GM19043 (cell line): ENCODE data around the gene MRPS24.
"Not testable (repeated sequence)": the region's sequence is repeated elsewhere in the genome, so short reads cannot be mapped to it uniquely, and the experiment has no call there.

Source experiments
- ATAC-seq: cut with Tn5 transposase; IDR thresholded peaks from one replicate; pipeline ENCODE4 v1.9.1; 2021; ENCODE audit warnings: low read depth; ENCODE audit not compliant: unreplicated experiment

MRPS24 gene

DNA sequence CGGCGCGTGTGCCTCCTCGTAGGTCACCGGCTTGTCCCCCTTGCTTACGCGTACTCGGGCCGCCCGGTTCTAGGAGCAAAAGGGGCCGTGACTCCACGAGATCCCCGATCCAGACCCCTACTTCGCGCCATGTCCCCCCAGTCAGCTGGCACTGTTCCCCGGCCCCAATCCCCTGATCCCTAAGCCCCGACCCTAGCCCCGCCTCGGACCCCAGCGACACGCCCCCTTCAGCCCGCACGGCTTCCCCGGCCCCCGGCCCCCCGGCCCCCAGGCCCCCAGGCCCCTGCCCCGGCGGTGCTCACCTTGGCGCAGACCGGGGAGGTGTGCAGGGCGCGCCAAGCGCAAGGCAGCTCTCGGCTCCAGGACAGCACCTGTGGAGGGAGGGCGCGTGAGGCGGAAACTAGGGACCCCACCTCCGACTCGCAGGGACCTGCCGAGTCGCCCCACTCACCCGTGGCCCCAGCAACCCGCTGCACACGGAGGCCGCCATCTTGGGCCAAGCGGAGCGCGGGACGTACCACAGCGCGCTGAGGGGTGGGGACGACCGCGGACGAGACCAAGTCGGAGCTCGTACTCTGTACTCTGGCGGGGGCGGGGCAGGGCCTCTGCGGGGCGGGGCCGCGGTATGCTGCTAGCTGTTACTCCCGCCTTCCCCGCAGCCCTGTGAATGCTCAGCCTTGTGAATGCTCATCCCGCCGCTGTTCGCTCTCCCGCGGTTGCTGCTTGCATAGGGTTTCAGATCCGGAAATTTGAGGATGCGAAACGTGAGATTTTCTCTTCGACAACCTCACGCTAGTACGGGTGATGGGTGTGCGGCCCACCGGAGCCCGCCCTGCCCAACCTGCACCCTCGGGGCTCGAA is at the start of gene MRPS24:
TSS of gene MRPS24 (minus strand) at position 512 of the 861 bp plus-strand sequence. CDS start at position 490, 22 bp downstream.
- peak; percentile 95 for ATAC-seq

DNA sequence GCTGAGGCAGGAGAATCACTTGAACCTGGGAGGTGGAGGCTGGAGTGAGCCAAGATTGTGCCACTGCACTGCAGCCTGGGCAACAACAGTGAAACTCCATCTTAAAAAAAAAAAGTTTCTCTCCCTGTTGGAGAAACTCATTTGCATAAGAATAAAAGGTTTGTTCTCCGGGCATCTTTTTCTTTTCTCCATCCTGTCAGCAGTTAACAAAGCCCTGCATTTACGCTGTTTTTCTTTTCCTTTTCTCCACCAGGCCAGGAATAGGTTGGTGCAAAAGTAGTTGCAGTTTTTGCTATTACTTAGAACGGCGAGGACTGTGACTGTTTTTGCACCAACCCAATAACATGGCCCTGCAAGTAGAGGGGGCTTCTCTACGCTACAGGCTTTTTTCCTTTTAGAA is 46.6 kb upstream of the MRPS24 start:
- no peak for ATAC-seq

DNA sequence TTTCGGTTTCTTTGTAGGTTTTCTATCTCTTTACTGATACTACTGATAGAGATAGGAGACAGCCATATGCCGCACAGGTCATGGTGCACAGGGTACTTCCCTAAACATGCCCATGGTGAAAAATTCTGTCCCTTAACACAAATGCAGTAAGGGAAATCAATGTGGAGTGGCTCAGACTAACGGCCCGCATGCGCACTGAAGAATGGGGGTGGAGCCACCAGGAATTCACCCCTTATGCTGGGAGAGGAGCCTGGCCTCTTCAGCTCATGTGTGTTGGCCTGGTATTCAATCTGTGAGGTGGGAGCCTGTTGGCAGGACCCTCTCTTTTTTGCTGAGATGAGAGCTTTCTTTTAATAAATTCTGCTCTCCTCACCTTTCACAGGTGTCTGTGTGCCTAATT is 45.5 kb upstream of the MRPS24 start:
- no peak for ATAC-seq

DNA sequence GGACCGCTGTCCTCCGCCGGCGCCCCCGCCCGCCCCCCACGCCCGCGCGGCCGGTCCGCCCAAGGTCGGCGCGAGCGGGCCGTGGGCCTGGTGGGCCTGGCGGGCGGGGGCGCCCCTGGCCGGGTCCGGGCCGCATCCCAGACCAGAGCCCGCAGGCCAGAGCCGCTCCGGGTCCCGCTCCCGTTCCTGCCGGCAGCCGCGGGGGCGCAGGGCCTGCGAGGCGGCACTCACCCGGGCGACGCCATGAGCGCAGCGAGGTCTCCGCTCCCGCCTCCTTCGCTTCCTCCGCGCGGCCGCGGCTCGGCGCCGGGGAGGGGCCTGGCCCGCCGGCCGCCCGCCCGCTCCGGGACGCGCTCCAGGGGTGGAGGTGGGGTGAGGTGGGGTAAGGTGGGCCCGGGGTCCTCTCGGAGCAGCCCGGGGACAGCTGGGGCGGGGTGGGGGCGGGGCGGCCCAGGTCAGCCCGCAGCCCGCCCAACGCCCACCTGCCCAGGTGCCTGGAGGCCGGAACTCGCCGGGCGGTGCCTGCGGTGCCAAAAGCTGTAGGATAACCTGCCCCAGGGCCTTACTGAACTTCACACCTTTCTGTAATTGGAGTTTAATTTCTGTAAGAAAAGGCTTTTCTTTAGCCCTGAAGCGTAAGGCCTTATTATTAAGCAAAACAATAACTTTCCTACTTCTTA is 37.2 kb upstream of the MRPS24 start, which contains the start of gene URGCP:
TSS of gene URGCP (minus strand) at position 266 of the 680 bp plus-strand sequence. CDS start at position 245, 21 bp downstream.
- peak; percentile 75 for ATAC-seq

DNA sequence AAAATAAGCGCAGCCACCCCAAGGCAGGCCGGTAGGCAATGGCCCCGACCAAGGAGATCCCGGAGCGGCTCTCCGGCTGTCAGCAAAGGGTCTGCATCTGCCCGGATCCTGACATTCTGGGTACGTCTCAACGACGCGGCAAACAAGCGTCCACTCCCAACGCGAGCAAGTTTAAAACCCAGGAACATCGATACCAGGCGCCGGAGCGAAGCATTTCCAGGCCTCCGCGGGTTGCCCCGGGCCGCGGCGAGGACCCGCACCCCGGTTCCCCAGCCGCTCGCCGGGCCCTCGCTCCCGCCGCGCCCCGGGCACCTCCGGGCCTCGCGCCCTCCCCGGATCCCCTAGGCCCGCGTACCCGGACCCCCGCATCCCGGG is 36.6 kb upstream of the MRPS24 start:
- ATAC-seq: peak; percentile 35

DNA sequence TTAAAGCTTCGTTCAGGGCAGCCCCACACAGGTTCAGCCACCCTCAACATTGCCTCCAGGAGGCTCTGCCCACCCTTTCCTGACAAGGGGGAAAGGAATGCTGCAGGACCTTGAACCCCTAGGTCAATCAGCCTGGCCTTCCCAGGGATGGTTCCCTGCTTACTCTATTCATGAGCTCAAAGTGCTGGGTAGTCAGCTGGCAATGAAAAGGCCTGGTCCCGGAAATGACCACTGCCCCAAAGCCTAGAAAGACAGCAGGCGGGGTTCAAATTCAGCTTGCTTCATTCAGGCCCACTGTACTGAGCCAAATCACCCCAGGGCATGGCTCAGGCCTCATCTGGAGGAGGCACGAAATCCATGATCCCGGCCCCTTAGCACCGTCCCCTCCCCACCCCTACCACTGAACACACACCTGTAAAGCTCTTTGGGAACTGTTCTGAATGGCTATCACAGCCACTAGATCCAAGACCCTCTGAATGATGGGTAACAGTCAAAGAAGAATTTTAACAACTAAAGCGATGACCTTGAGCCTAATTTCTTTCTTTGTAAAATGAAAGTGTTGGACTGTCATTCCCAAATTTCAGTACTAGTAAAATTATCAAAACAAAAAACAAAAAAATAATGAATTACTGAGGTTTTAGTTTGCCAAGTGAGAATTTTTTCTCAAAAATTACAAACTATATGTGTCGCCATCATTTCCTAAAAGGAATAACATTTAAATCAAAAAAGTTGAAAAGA is 36.1 kb upstream of the MRPS24 start:
- no peak for ATAC-seq

DNA sequence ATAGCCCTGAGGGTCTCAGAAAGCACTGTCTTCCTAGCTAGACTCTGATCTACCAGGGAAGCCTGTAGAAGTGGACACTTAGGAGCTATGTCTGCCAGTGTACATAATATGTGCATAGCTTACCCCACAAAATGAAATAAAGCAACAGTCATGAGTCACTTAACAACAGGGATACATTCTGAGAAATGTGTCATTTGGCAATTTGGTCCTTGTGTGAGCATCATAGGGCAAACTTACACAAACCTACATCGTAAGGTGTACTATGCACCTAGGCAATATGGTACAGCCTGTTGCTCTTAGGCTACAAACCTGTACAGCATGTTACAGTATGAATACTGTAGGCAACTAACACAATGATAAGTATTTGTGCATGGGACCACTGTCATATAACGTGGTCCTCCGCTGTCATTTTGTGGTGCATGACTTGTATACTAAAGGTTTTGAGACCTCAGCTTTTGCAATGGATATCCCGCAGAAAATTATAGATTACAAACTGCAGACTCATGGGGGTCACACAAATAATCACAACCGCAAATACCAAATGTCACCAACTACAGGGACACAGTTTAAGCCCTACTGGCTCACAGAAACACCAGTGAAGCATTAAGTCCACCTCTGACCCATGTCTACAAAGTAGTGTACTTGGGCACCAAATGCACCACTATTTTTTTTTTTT is 35.4 kb upstream of the MRPS24 start:
- ATAC-seq: no peak

DNA sequence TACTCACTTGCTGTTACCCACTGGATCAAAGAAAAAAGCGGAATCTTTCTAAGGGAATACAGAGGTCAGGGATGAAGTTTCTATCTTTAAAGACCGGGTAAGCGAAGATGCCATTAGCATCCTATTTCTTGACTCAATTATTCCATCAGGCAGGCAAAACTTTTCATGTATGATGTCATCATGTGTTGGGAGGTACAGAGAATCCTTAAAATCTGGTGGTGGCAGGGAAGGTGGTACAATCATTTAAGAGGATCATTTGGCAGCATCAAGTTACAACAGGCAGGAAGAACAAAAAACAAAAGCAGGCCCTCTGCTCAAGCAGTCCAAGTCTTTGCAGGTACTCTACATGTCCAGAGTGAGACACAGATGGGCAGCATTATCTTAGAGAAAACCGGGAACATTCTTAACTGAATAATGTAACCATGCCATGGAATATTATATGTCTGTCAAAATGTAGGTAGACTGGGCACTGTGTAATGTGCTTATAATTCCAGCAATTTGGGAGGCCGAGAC is 33.3 kb upstream of the MRPS24 start:
- no peak for ATAC-seq

DNA sequence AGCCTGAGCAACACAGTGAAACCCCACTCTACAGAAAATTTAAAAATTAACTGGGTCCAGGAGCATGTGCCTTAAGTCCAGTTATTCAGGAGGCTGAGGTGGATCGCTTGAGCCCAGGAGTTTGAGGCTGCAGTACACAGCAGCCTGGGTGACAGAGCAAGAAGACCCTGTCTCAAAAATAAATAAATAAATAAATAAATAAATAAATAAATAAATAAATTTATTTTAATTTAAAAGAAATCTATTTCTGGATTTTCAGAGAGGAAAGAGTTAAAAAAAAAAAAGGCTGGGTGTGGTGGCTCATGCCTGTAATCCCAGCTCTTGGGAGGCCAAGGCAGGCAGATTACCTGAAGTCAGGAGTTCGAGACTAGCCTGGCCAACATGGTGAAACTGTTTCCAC is 29.3 kb upstream of the MRPS24 start:
- not testable (repeated sequence) for ATAC-seq

DNA sequence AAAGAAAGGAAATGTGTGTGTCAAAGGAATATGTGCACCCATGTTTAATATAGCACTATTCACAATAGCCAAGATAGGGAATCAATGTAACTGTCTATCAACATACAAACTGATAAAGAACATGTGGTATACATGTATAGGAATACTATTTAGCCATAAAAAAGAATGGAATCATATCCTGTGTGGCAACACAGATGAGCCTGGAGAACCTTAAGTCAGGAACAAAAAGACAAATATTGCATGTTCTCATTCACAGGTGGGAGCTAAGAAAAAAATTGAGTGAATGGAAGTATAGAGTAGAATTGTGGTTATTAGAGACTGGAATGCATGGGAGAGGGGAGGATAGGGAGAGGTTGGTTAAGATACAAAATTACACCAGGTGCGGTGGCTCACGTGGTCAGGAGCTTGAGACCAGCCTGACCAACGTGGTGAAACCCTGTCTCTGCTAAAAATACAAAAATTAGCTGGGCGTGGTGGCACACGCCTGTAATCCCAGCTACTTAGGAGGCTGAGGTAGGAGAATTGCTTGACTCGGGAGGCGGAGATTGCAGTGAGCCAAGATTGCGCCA is 26.6 kb upstream of the MRPS24 start:
- ATAC-seq: no peak

DNA sequence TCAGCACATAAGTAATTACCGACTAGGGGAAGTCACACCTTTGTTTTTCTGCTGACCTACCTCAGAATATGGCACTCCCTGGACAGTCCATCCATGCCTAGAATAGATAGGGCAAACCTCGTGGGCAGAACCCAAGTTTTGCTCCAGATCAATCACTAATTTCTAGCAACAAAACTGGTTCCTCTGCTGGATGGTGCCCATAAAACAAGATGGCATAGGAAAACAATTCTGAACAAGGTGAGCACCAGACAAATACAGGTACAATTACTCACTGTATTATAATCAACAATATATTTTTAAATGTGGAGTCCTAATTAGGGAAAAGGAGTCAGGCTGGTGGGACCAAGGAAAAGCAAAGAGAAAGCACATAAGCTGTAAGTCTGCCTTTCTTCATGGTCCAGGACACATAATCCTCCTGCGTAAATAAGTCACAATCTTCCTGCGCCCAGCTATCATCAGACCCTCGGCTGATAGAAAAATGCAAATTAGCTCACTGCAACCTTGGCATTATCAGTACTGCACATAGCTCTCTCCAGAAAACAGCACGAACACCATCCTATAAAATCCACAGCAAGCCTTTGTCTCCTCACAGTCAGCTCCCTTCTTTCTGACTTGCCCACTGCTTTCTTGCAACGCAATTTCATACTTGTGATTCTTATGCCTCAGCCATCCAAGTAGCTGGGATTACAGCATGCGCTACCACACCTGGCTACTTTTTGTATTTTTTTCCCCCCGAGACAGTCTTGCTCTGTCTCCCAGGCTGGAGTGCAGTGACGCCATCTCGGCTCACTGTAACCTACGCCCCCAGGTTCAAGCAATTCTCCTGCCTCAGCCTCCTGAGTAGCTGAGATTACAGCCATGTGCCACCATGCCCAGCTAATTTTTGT is 22.0 kb upstream of the MRPS24 start:
- no peak for ATAC-seq

DNA sequence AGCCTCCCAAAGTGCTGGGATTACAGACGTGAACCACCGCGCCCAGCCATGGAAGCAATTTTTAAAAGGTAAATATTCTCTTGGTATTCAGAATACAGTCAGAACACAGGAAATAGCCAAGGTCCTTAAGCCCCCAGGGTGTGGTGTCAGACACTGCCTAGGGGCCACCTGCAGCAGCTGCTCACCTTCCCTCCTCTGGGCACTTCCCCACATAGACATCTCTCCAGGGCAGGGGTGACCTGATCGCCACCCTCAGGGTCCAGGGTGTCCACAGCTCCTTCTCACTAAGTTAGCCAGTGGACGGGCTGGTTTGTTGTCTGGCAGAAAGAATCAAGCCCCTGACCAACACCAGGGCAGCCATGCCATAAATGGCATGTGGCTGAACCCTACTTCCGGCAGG is 21.2 kb upstream of the MRPS24 start:
- ATAC-seq: no peak

DNA sequence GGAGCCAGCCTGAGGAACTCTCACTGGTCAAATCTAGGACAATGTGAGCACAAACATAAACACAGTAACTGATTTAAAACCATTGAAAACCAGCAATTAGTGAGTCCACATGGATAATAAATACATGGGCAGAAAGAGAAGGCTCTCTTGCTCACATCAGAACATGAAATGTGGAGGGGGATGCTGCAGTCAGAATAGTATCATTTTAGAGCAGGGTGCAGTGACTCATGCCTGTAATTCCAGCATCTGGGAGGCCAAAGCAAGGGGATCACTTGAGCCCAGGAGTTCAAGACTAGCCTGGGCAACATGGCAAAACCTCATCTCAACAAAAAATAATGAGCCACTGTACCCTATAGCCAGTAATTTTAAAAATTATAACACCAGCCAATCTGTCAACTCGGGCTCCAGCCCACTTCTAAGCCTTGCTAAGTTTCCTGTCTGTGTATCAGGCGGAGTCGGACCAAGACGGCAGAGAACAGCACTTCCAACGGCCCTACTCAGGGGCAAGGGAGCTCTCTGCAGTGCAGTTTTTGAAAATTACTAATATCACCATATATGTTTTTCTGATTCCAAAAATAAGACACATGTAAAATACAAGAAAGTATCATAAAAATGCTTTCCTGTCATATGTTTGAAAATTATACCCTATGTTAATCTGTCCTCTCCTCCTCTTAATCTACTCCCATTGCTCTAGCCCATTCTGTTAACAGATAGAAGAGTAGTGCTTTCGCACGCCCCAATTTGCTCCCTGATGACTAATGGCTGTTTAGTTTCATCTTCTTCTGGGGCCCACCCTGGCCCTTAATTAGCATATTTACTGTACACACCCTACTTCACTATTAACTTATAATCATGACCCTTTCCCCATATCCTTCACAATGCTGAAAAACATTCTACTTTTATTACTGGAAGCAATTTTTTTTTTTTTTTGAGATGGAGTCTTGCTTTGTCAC is 20.0 kb upstream of the MRPS24 start:
- ATAC-seq: no peak

DNA sequence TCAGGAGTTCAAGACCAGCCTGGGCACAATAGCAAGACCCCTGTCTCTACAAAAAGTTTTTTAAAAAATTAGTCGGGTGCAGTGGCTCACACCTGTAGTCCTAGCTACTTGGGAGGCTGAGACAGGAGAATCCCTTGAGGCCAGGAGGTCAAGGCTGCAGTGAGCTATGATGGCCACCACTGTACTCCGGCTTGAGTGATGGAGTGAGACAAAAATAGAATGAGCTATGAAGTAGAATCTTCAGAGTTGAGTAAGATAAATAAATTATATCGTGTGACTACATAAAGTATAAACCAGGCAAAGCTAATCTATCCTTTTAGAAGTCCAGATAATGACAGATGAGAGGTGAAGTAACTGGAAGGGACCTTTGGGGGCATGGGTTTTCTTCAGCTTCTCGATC is 15.3 kb upstream of the MRPS24 start:
- no peak for ATAC-seq

DNA sequence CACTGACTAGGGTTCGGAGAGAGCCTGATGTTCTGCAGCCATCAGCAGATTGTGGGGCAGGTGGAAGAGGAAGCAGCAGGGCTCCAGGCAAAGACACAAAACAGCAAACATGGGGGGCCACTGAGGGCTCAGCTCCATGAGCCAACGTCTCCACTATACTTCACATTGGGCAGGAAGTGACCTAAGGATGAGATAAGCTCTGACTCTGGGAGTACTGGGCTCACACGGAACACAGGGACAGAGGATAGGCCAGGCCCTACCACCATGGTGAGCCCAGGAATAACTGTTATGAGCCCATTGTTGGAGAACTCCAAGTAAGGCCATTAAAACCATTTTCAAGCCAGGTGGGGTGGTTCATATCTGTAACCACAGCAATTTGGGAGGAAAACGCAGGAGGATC is 14.9 kb upstream of the MRPS24 start:
- ATAC-seq: no peak

DNA sequence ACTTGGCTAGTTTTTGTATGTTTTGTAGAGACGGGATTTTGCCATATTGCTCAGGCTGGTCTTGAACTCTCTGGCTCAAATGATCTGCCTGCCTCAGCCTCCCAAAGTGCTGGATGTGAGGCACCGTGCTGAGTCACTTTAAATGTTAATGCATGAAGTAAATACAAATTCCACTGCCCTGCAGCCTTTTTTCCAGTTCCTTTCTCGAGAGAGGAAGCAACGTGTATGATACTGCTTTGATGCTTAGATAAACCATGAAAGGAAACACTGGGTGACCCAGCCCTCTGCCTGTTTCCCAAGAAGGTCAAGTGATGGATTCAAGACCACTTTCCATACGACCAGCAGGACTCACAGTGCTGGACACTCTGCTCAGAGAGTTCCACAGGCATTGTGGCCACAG is 11.3 kb upstream of the MRPS24 start:
- no peak for ATAC-seq

DNA sequence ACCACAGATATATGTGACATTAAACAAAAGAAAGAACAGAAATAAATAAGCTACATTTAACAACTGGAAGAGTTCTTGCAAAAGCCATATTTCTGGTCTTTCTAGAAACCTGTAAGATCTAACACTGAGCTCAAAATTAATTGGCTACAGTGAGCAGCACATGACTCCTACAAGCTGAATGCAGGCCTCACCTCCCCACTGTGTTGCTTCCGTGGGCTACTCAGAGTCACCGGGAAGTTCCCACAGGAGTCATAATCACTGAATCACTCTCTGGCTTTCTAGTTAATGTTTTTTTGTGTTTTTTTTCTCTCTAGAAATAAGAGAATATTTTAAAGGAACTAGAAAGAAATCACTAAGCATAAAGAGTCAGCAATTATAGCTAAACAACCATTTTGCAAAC is 10.2 kb upstream of the MRPS24 start:
- no peak for ATAC-seq

DNA sequence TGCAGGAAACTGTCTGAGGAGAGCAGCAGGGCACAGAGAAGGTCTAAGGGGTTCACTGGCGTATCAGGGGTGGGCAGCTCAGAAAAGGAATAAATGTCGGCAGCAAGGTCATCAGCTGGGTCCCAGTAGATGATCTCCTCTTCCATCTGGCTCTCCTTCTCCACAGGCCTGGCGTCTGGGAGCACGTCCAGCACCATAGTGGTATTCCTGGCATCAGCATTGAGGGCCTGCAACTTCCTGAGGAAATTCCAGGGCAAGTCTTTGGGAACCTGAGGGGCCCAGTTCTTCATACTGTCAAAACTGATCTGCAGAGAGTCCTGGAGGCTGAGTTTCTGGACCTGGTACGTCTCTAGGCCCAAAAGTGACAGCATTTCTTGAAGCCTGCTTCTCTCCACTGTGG is 9.6 kb upstream of the MRPS24 start:
- ATAC-seq: no peak
